Measurements from ENCODE around the gene DRG2.

GRCh38 chr17:18071751-18072150 is 16.0 kb upstream of the DRG2 start:
- TF ChIP-seq EZH2 (IDR thresholded peaks at IDR 0.05; ENCODE audit: borderline replicate concordance, low read depth, low read length, severe bottlenecking) (no peak), CTCF (IDR thresholded peaks at IDR 0.05; ENCODE audit: borderline replicate concordance, extremely low read depth, low read length, poor library complexity, severe bottlenecking) (no peak)
